LNCAP (cell line): ENCODE measurements around the gene SOD1.

Experiments
- CTCF ChIP-seq: fragments of 450-650 bp; IDR thresholded peaks from 2 replicates; pipeline ENCODE4 v1.5.1; 2017; ENCODE audit warnings: mild to moderate bottlenecking

SOD1 gene

DNA sequence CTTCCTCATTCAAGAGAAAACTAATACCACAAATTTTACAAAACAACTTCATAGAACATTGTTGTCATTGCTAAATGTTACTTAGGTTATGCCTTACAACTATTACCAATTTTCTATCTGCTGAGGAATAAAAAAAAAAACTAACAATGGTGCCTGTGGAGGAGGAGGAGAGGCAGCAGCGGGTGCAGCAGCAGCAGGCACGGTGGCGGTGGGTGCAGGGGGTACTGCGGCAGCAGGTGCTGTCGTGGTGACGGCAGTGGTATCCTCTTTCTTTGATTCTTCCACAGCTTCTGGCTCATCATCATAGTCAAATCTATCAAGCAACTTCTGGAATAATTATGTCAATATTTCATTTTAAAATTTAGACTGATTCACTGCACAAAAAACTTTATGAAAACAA lies 36.9 kb downstream of the SOD1 start:
- TF ChIP-seq CTCF: no peak

DNA sequence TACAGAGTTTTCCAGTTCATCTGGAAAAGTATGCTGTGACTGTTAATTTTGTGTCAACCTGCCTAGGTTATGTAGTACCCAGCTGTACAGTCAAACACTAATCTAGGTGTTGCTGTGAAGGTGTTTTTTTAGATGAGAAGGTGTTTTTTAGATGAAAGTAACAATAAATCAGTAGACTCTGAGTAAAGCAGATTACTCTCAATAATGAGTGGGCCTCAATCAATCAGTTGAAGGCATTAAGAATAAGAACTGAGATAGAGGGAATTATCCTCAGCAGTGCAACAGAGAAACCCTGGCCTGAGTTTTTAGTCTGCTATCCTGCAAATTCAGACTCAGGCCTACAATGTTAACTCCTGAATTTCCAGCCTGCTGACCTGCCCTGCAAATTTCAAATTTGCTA lies 39.0 kb downstream of the SOD1 start:
- TF ChIP-seq CTCF: no peak

DNA sequence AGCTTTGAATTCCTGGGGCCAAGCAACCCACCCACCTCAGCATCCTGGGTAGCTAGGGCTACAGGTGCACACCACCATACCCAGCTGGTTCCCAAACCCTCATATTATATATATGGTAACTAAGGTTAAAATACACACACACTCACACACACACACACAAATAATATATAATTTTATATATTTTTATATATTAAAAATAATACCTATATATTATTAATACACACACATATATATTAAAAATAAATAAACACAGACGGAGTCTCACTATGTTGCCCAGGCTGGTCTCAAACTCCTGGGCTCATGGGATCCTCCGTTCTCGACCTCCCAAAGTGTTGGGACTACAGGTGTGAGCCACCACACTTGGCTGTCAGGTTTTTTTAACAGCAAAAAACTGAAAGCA lies 40.5 kb downstream of the SOD1 start:
- TF ChIP-seq CTCF: no peak

GRCh38 chr21:31706562-31706961 lies 47.1 kb downstream of the SOD1 start:
- no peak for TF ChIP-seq CTCF

- no peak for TF ChIP-seq CTCF
Observed at GRCh38 chr21:31707499-31707898, 48.0 kb downstream of the SOD1 start.

- no peak for TF ChIP-seq CTCF
Observed at GRCh38 chr21:31708541-31708940, 49.0 kb downstream of the SOD1 start.

DNA sequence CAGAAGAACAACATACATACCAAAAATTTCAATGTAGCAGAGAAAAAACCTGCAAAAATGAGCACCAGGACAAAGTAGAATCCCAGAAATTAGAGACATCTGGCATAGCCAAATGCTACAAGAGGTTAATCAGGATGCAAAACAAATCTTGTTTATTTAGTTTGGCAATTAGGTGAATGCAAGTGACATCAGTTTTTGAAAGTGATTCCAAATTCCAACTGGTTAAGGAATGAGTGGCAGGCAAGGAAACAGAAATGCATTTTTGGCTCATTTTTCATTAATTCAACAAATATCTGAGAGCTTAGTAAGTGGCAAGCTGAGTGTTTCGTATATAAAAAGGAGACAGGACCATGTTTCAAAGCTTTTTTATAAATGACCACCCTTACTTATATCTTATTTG lies 51.1 kb downstream of the SOD1 start:
- no peak for TF ChIP-seq CTCF

DNA sequence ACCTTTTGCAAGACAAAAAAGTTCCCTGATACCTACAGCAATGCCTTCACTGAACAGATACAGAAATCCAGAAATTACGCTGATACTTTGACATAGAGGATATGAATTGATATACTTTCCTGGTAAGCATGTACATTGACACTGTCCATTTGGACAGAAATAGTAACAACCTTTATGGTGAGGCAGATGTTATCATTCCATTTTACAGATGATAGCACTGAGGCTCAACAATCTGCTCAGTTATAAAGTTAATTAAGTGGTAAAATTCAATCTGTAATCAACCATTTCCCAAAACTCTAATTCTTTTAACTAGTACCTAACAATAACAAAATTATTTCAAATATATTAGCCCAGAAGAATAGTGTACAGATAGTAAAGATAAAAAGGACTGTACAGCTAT lies 51.8 kb downstream of the SOD1 start:
- TF ChIP-seq CTCF: no peak
